DOHH2 (cell line): ENCODE results near the gene ABI3.
A peak's percentile ranks its signal among the peaks of the same experiment; 100 is the strongest.
"Not testable (repeated sequence)": the region's sequence is repeated elsewhere in the genome, so short reads cannot be mapped to it uniquely, and the experiment has no call there.

ENCODE experiments used
- H3F3A ChIP-seq: fragments of 200-600 bp; sonication (generic), shearing (Covaris generic); 2 replicates; pipeline ENCODE4 v1.6.0; 2016; ENCODE audit warnings: antibody characterized with exemption, mild to moderate bottlenecking; ENCODE audit not compliant: control insufficient read depth, insufficient read depth
- H3K27ac ChIP-seq: fragments of 200-600 bp; sonication (generic); 2 replicates; pipeline ENCODE4 v1.5.1; 2014; ENCODE audit warnings: low read depth, mild to moderate bottlenecking, low read length, moderate library complexity
- H3K27me3 ChIP-seq: fragments of 200-600 bp; sonication (generic); 2 replicates; pipeline ENCODE4 v1.6.1; 2014; ENCODE audit warnings: mild to moderate bottlenecking, low read length, mixed read lengths; ENCODE audit not compliant: control insufficient read depth
- H3K36me3 ChIP-seq: fragments of 200-600 bp; sonication (generic); 2 replicates; pipeline ENCODE4 v1.6.1; 2014; ENCODE audit warnings: mild to moderate bottlenecking, low read length, moderate library complexity, mixed read lengths; ENCODE audit not compliant: control insufficient read depth
- H3K4me1 ChIP-seq: fragments of 200-600 bp; sonication (generic); 2 replicates; pipeline ENCODE4 v1.6.1; 2014; ENCODE audit warnings: mild to moderate bottlenecking, low read length, mixed read lengths; ENCODE audit not compliant: control insufficient read depth
- H3K4me2 ChIP-seq: fragments of 200-600 bp; sonication (generic); 2 replicates; pipeline ENCODE4 v1.6.0; 2014; ENCODE audit warnings: mild to moderate bottlenecking, low read length, moderate library complexity
- H3K4me3 ChIP-seq: fragments of 200-600 bp; sonication (generic); 2 replicates; pipeline ENCODE4 v1.5.1; 2014; ENCODE audit warnings: mild to moderate bottlenecking, low read length, mixed read lengths
- H3K79me2 ChIP-seq: fragments of 200-600 bp; sonication (generic); 2 replicates; pipeline ENCODE4 v1.6.1; 2014; ENCODE audit warnings: mild to moderate bottlenecking, low read length, mixed read lengths; ENCODE audit not compliant: control insufficient read depth
- H3K9me2 ChIP-seq: fragments of 200-600 bp; sonication (generic); replicated peaks from 2 replicates; pipeline ENCODE4 v1.6.1; 2014; ENCODE audit warnings: mild to moderate bottlenecking, low read length, mixed read lengths; ENCODE audit not compliant: control insufficient read depth
- H3K9me3 ChIP-seq: fragments of 200-600 bp; sonication (generic); 2 replicates; pipeline ENCODE4 v1.6.1; 2014; ENCODE audit warnings: antibody characterized with exemption, low read length, mixed read lengths; ENCODE audit not compliant: control insufficient read depth, insufficient read depth
- H4K20me1 ChIP-seq: fragments of 200-600 bp; sonication (generic); 2 replicates; pipeline ENCODE4 v1.6.0; 2014; ENCODE audit warnings: low read depth, mild to moderate bottlenecking, antibody characterized with exemption, low read length, moderate library complexity; ENCODE audit not compliant: control insufficient read depth, insufficient read depth
- CTCF ChIP-seq: fragments of 200-600 bp; sonication (generic); IDR thresholded peaks from one replicate; pipeline ENCODE4 v1.5.1; 2014; ENCODE audit warnings: antibody characterized with exemption, mild to moderate bottlenecking, low read depth, low read length; ENCODE audit not compliant: poor library complexity, severe bottlenecking
- EZH2phosphoT487 ChIP-seq: fragments of 200-600 bp; sonication (generic); IDR thresholded peaks from 2 replicates; pipeline ENCODE4 v1.6.1; 2017; ENCODE audit warnings: borderline replicate concordance, mild to moderate bottlenecking, antibody characterized with exemption, low read length, moderate library complexity, mixed read lengths

Gene ABI3

GRCh38 chr17:49260011-49260816, 49.7 kb downstream of the ABI3 start:
- Histone ChIP-seq H3K27ac (no peak overlapping the region), H3K4me3 (peak overlapping the region; percentile 60)

GRCh38 chr17:49260817-49261291, 50.3 kb downstream of the ABI3 start:
- Histone ChIP-seq H3K4me3 (peak overlapping the region; percentile 60), H3F3A (no peaks in the 10 kb centered on the region), H4K20me1 (no peaks in the 10 kb centered on the region), H3K4me2 (peak overlapping the region; percentile 80), H3K27me3 (peaks cover 15% of the 10 kb centered on the region), H3K36me3 (no peaks in the 10 kb centered on the region), H3K27ac (no peak overlapping the region), H3K9me3 (no peaks in the 10 kb centered on the region), H3K9me2 (no peaks in the 10 kb centered on the region), H3K79me2 (no peaks in the 10 kb centered on the region), H3K4me1 (peaks cover 12% of the 10 kb centered on the region)
- TF ChIP-seq CTCF (no peak), EZH2phosphoT487 (no peak)

More at GRCh38 chr17:49260011-49260816, 49.7 kb downstream of the ABI3 start:
- H3K79me2 ChIP-seq = no peaks in the 10 kb centered on the region
- TF ChIP-seq EZH2phosphoT487 (0 out of 2 replicates have a peak, but pooled peaks have one; percentile 29), CTCF (no peak)
- H3K9me2 ChIP-seq = no peaks in the 10 kb centered on the region
- H3K9me3 ChIP-seq = no peaks in the 10 kb centered on the region
- H3K27me3 ChIP-seq = peaks cover 15% of the 10 kb centered on the region
- H3F3A ChIP-seq = no peaks in the 10 kb centered on the region
- no peaks in the 10 kb centered on the region for H4K20me1 ChIP-seq
- peaks cover 12% of the 10 kb centered on the region for H3K4me1 ChIP-seq
- peak overlapping the region; percentile 80 for H3K4me2 ChIP-seq
- H3K36me3 ChIP-seq = no peaks in the 10 kb centered on the region

GRCh38 chr17:49261540-49261939, 51.0 kb downstream of the ABI3 start:
- peaks cover 15% of the 10 kb centered on the region for H3K27me3 ChIP-seq
- H3K9me3 ChIP-seq, H3K9me2 ChIP-seq, H4K20me1 ChIP-seq, H3K4me3 ChIP-seq, H3K36me3 ChIP-seq, H3K4me2 ChIP-seq, H3F3A ChIP-seq, H3K79me2 ChIP-seq, H3K27ac ChIP-seq: not testable (repeated sequence)
- H3K4me1 ChIP-seq = peaks cover 12% of the 10 kb centered on the region

GRCh38 chr17:49266233-49266632, 55.7 kb downstream of the ABI3 start:
- Histone ChIP-seq H3K4me2 (no peak overlapping the region), H3K9me2 (no peaks in the 10 kb centered on the region), H3K79me2 (no peaks in the 10 kb centered on the region), H3K4me1 (no peaks in the 10 kb centered on the region), H3F3A (no peaks in the 10 kb centered on the region), H3K9me3 (no peaks in the 10 kb centered on the region), H3K27me3 (peaks cover 6% of the 10 kb centered on the region), H3K36me3 (no peaks in the 10 kb centered on the region), H3K4me3 (no peak overlapping the region), H3K27ac (no peak overlapping the region), H4K20me1 (no peaks in the 10 kb centered on the region)
- TF ChIP-seq EZH2phosphoT487 = no peak
- TF ChIP-seq CTCF = no peak
